Panc1 (cell line): Measurements from ENCODE around the gene TPSB2. TPM values are rescaled to one million over a fixed set of nuclear protein-coding genes. Genes with fewer than 3 reads are reported as not detected.

ENCODE experiments used
- ATAC-seq: fragments of 200-7000 bp; cut with Tn5 transposase; 2 replicates; pipeline ENCODE4 v1.9.1; 2020; ENCODE audit warnings: mild to moderate bottlenecking, moderate library complexity
- BruUV-seq: library from RNA; stranded (reverse); fragments of 400-500 nt; replicated peaks from 2 replicates; lab custom pipeline; 2021; lab: Mats Ljungman, UMichigan
- CTCF ChIA-PET: fragments of 300-600 bp; sonication (Branson Sonifier 250); formaldehyde crosslinking; loops from one replicate; lab custom pipeline; 2022; ENCODE audit warnings: antibody characterized with exemption; lab: Charles Lee
- POLR2A ChIA-PET: fragments of 300-600 bp; sonication (Branson Sonifier 250); formaldehyde crosslinking; loops from one replicate; lab custom pipeline; 2022; ENCODE audit warnings: antibody characterized with exemption; lab: Charles Lee
- DNase-seq: peaks from one replicate; pipeline ENCODE4 v3.0.0-alpha.2; 2010; ENCODE audit warnings: low read depth, low spot score
- H3K27ac ChIP-seq: 2 replicates; pipeline ENCODE4 v1.5.1; 2011; ENCODE audit warnings: mild to moderate bottlenecking, low read length, inconsistent platforms
- H3K27me3 ChIP-seq: fragments of 200-500 bp; sonication (Bioruptor generic); 2 replicates; pipeline ENCODE4 v1.6.0; 2014; ENCODE audit warnings: low read length, inconsistent platforms; ENCODE audit not compliant: control insufficient read depth, insufficient read depth
- H3K36me3 ChIP-seq: fragments of 200-500 bp; sonication (Bioruptor generic); 2 replicates; pipeline ENCODE4 v1.5.1; 2014; ENCODE audit warnings: inconsistent platforms, mild to moderate bottlenecking, low read length, moderate library complexity; ENCODE audit not compliant: control insufficient read depth, insufficient read depth
- H3K4me1 ChIP-seq: 2 replicates; pipeline ENCODE4 v1.5.1; 2011; ENCODE audit warnings: inconsistent platforms, mild to moderate bottlenecking, low read length, moderate library complexity; ENCODE audit not compliant: control insufficient read depth, insufficient read depth
- H3K4me3 ChIP-seq, 2 experiments: 2 replicates each; pipeline ENCODE4 v1.5.1; 2011 to 2012; ENCODE audit warnings: low read depth in 2 of 2, low read length in 2 of 2, mild to moderate bottlenecking in 2 of 2, inconsistent platforms in 1 of 2, moderate library complexity in 1 of 2
- H3K9me3 ChIP-seq: fragments of 200-500 bp; sonication (Bioruptor generic); 2 replicates; pipeline ENCODE4 v1.5.1; 2014; ENCODE audit warnings: low read depth, mild to moderate bottlenecking, inconsistent platforms, low read length, moderate library complexity; ENCODE audit not compliant: control insufficient read depth, insufficient read depth
- CTCF ChIP-seq: fragments of 450-650 bp; IDR thresholded peaks from 2 replicates; pipeline ENCODE4 v1.5.1; 2017; ENCODE audit warnings: mild to moderate bottlenecking
- POLR2AphosphoS5 ChIP-seq: IDR thresholded peaks from 2 replicates; pipeline ENCODE4 v1.6.1; 2012; ENCODE audit warnings: mild to moderate bottlenecking, low read depth, low read length, moderate library complexity
- REST ChIP-seq, 2 experiments: IDR thresholded peaks; 2 replicates each; pipeline ENCODE4 v1.6.1; 2011 to 2012; ENCODE audit warnings: low read depth in 2 of 2, control low read depth in 1 of 2, low read length in 1 of 2, mild to moderate bottlenecking in 1 of 2, moderate library complexity in 1 of 2; ENCODE audit not compliant: insufficient read depth in 1 of 2
- SIN3A ChIP-seq: IDR thresholded peaks from 2 replicates; pipeline ENCODE4 v1.6.1; 2012; ENCODE audit warnings: low read depth, mild to moderate bottlenecking, low read length, moderate library complexity, borderline replicate concordance; ENCODE audit not compliant: insufficient read depth
- TCF7L2 ChIP-seq: IDR thresholded peaks from 2 replicates; pipeline ENCODE4 v1.6.1; 2011; ENCODE audit warnings: mild to moderate bottlenecking, low read depth, low read length, inconsistent platforms
- in situ Hi-C: cut with HindIII; loops from 2 replicates; pipeline ENCODE4 v1.10.0; 2016; ENCODE audit warnings: low sequenced_read_pairs, low pct_unique_long_range_greater_than_20kb
- intact Hi-C: fragments of 100-400 bp; cut with micrococcal nuclease; formaldehyde crosslinking; loops from one replicate; pipeline ENCODE4 v1.10.0; 2022; ENCODE audit not compliant: unreplicated experiment
- total RNA-seq: library from RNA; stranded (reverse); gene quantifications from one replicate; pipeline ENCODE4 v1.2.1, GENCODE V29; 2021; ENCODE audit not compliant: unreplicated experiment

Gene TPSB2
- total RNA-seq, 1 experiment from 2014 or later, result 0.57 TPM

- DNase-seq, result no peak
- no TSS peak for BruUV-seq
- no peaks in the 10 kb centered on the region for H3K36me3 ChIP-seq
- H3K9me3 ChIP-seq, result no peaks in the 10 kb centered on the region
- no peak for ATAC-seq
- H3K27ac ChIP-seq, result no peak overlapping the region
- in situ Hi-C loops (no loop called here), intact Hi-C loops (no loop called here)
- POLR2A ChIA-PET, result no interaction called here
- H3K4me3 ChIP-seq, result no peak overlapping the region
- no peak for TF ChIP-seq POLR2AphosphoS5
- TF ChIP-seq TCF7L2, result no peak
- TF ChIP-seq SIN3A, result no peak
- TF ChIP-seq REST (IDR thresholded peaks at IDR 0.05; ENCODE audit: insufficient read depth in 1 of 2, low read depth in 2 of 2, low read length in 1 of 2), result no peak
- TF ChIP-seq CTCF, result no peak
- no peaks in the 10 kb centered on the region for H3K27me3 ChIP-seq
- peaks cover 3% of the 10 kb centered on the region for H3K4me1 ChIP-seq
- CTCF ChIA-PET, result interaction anchor here (0.6 kb wide), 1 partner anchor 87 kb away, joined by 3 read pairs; no protein-coding TSS in a partner anchor
These were observed 27.7 kb downstream of the TPSB2 start for GRCh38 chr16:1202274-1202673.

GRCh38 chr16:1201444-1201843 lies 28.5 kb downstream of the TPSB2 start:
- ChIA-PET CTCF (no interaction called here), POLR2A (no interaction called here)
- no TSS peak for BruUV-seq
- in situ Hi-C loops (no loop called here), intact Hi-C loops (no loop called here)
- Histone ChIP-seq H3K27ac (no peak overlapping the region), H3K4me3 (no peak overlapping the region), H3K36me3 (no peaks in the 10 kb centered on the region), H3K27me3 (no peaks in the 10 kb centered on the region), H3K9me3 (no peaks in the 10 kb centered on the region), H3K4me1 (peaks cover 7% of the 10 kb centered on the region)
- TF ChIP-seq TCF7L2, result no peak
- TF ChIP-seq SIN3A, result no peak
- no peak for TF ChIP-seq REST (IDR thresholded peaks at IDR 0.05; ENCODE audit: insufficient read depth in 1 of 2, low read depth in 2 of 2, low read length in 1 of 2)
- TF ChIP-seq CTCF, result no peak
- TF ChIP-seq POLR2AphosphoS5, result no peak
- ATAC-seq (no peak), DNase-seq (no peak)
